Activated T-helper 2 cell treated with anti-CD3 and anti-CD28 coated beads, Interferon-gamma antibody, Interleukin-2, Interleukin-4, amounts not matched to agents 10 μg/mL and 5 μg/mL and 100 μg/mL, durations not matched to agents 14 hours and 24 hours and 36 hours (primary cell): ENCODE measurements around the gene ADD3. TPM values are rescaled to one million over a fixed set of nuclear protein-coding genes. Genes with fewer than 3 reads are reported as not detected.
"Not testable (repeated sequence)": the region's sequence is repeated elsewhere in the genome, so short reads cannot be mapped to it uniquely, and the experiment has no call there.

Experiments used
- DNase-seq: peaks from one replicate; pipeline ENCODE4 v3.0.0; 2021; ENCODE audit warnings: low spot score
- H3K27ac Mint-ChIP-seq: one replicate; pipeline ENCODE4 v1.8.0; 2021; ENCODE audit warnings: mixed read lengths
- H3K27me3 Mint-ChIP-seq: one replicate; pipeline ENCODE4 v1.8.0; 2021; ENCODE audit warnings: low read depth, mixed read lengths
- H3K36me3 Mint-ChIP-seq: one replicate; pipeline ENCODE4 v1.8.0; 2021; ENCODE audit warnings: low read depth, mixed read lengths
- H3K4me1 Mint-ChIP-seq: one replicate; pipeline ENCODE4 v1.8.0; 2021; ENCODE audit warnings: low read depth, mixed read lengths
- H3K4me3 Mint-ChIP-seq: one replicate; pipeline ENCODE4 v1.8.0; 2021; ENCODE audit warnings: low read depth, mild to moderate bottlenecking, moderate library complexity, mixed read lengths
- H3K9me3 Mint-ChIP-seq: one replicate; pipeline ENCODE4 v1.8.0; 2021; ENCODE audit warnings: mixed read lengths
- intact Hi-C: fragments of 100-400 bp; cut with micrococcal nuclease; formaldehyde crosslinking; loops from one replicate; pipeline ENCODE4 v1.15.1; 2023
- total RNA-seq: library from RNA; stranded (reverse); gene quantifications from 2 replicates; pipeline ENCODE4 v1.2.3, GENCODE V29; 2022

Gene ADD3
- total RNA-seq, 1 donor from 2014 or later, result 47.4 TPM

DNA sequence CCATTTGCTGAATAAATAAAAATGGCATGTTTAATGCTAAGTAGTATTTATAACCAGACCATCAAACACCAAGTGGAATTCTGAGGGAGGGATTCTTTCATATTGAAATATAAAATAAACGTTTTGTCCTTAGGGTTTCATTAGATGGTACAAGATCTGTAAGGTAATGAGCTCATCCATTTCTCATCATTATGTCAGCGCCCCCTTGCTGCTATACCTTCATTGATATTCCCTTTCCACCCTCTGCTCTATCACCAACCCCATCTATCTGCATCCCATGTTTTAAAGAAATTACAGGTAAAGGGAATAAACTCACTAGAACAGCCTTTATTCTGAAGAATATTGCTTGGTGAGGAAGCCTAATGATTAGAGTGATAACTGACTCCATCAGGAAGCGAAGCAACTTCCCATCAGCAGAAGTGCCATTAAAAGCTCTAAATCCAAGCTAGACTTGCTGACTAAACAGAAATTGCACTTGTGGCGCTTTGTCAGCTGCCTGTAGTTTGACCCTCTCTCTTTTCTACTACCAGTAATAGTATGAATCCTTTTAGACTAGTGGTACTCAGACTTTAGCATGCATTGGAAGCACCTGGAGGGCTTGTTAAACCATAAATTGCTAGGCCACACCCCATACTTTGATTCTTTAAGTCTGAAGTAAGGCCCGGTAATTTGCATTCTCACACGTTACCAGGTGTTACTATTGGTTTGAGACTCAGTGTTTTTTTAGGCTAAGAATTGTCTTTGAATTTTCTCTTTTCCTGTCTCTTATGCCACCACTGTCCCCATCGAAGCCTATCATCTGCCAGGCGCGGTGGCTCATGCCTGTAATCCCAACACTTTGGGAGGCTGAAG, 27.5 kb downstream of the ADD3 start:
- H3K4me3 Mint-ChIP-seq, result no peak overlapping the region
- peaks cover 6% of the 10 kb centered on the region for H3K36me3 Mint-ChIP-seq
- H3K9me3 Mint-ChIP-seq, result no peaks in the 10 kb centered on the region
- peaks cover 34% of the 10 kb centered on the region for H3K4me1 Mint-ChIP-seq
- intact Hi-C loops, result no loop called here
- H3K27ac Mint-ChIP-seq, result no peak overlapping the region
- no peak for DNase-seq
- H3K27me3 Mint-ChIP-seq, result no peaks in the 10 kb centered on the region

DNA sequence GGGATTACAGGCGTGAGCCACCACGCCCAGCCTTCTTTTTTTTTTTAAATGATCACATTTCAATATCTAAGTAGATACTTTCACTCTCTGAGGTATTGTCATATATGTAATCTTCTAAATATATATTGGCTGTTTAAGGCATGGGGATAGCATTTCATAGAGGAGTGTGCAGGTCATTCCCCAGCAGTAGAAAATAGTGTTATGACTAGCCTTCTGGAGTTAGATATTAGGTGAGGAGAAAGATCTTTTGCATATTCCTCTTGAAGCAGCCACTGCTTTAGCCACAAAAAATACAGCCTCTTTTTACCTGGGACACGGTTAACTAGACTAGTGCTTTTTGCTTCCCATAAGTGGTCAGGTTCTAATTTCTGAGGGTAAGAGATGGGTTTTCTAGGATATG, 28.9 kb downstream of the ADD3 start:
- intact Hi-C loops, result no loop called here
- peaks cover 38% of the 10 kb centered on the region for H3K4me1 Mint-ChIP-seq
- no peak overlapping the region for H3K27ac Mint-ChIP-seq
- H3K9me3 Mint-ChIP-seq, result no peaks in the 10 kb centered on the region
- H3K4me3 Mint-ChIP-seq, result no peak overlapping the region
- H3K36me3 Mint-ChIP-seq, result peaks cover 4% of the 10 kb centered on the region
- DNase-seq, result no peak
- H3K27me3 Mint-ChIP-seq, result no peaks in the 10 kb centered on the region

GRCh38 chr10:110039254-110039653, 31.5 kb downstream of the ADD3 start:
- no peaks in the 10 kb centered on the region for H3K9me3 Mint-ChIP-seq
- H3K4me1 Mint-ChIP-seq, result peaks cover 37% of the 10 kb centered on the region
- intact Hi-C loops, result no loop called here

GRCh38 chr10:110040108-110040507, 32.3 kb downstream of the ADD3 start:
- H3K36me3 Mint-ChIP-seq, result peaks cover 3% of the 10 kb centered on the region

More at GRCh38 chr10:110039254-110039653, 31.5 kb downstream of the ADD3 start:
- Mint-ChIP-seq H3K27me3 (no peaks in the 10 kb centered on the region), H3K27ac (no peak overlapping the region), H3K36me3 (peaks cover 4% of the 10 kb centered on the region), H3K4me3 (no peak overlapping the region)
- DNase-seq, result no peak

DNA sequence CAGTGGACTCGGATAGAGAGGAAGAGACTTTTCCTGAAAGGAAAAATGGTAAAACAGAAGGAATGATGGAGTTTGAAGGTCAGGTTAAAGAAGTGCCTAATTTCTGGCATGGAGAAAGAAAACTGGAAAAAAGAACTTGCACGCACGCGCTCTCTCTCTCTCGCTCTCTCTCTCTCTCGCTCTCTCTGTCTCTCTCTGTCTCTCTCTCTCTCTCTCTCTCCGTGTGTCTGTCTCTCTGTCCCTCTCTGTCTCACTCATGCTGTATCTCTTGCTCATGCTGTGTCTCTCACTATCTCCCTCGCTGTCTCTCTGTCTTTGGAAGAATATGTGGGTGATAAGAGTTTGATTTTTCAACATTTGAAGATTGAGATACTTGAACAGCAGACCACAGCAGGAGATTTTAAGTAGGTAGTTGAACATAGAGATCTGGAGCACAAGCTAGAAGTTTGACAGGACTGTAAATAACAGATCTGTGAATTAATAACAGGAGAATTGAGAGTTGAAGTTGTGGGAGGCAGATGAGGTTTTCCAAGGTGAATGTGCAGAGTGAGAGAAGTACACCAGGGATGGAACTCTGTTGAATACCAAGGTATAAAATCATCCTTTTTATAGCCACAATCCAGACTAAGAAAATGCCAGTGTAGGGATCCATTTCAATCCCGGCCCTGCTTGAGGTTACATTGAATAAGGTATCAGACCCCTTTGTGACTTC, 33.1 kb downstream of the ADD3 start:
- peaks cover 35% of the 10 kb centered on the region for H3K4me1 Mint-ChIP-seq
- peak overlapping the region; percentile 26 for H3K27ac Mint-ChIP-seq

More at GRCh38 chr10:110040108-110040507, 32.3 kb downstream of the ADD3 start:
- H3K9me3 Mint-ChIP-seq, result peaks cover 4% of the 10 kb centered on the region
- H3K27me3 Mint-ChIP-seq, result no peaks in the 10 kb centered on the region
- H3K4me1 Mint-ChIP-seq, result peaks cover 41% of the 10 kb centered on the region
- no peak for DNase-seq
- no peak overlapping the region for H3K27ac Mint-ChIP-seq
- no peak overlapping the region for H3K4me3 Mint-ChIP-seq
- intact Hi-C loops, result no loop called here

DNA sequence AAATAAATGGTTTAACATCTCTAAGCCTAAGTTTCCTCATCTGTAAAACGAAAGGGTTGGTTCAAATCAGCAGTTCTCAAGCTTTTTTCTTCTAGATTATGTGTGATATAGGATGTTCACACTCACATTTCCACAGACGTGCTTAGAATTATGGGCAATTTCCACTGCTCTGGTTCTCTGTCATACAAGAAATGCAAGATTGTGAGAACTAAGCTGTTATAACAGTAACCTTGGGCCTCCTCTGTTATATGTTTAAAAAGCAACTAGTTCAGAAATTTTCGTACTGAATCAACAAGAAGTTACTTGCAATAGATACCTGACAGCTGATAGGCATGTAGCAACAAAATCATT, 33.7 kb downstream of the ADD3 start:
- no peaks in the 10 kb centered on the region for H3K27me3 Mint-ChIP-seq
- peaks cover 4% of the 10 kb centered on the region for H3K9me3 Mint-ChIP-seq
- H3K4me1 Mint-ChIP-seq, result peaks cover 33% of the 10 kb centered on the region
- H3K36me3 Mint-ChIP-seq, result peaks cover 5% of the 10 kb centered on the region
- no peak for DNase-seq
- intact Hi-C loops, result no loop called here
- no peak overlapping the region for H3K4me3 Mint-ChIP-seq
- no peak overlapping the region for H3K27ac Mint-ChIP-seq

More for the DNA sequence above, 33.1 kb downstream of the ADD3 start:
- Mint-ChIP-seq H3K27me3 (no peaks in the 10 kb centered on the region), H3K36me3 (peaks cover 3% of the 10 kb centered on the region), H3K4me3 (no peak overlapping the region), H3K9me3 (peaks cover 4% of the 10 kb centered on the region)
- no peak for DNase-seq
- intact Hi-C loops, result no loop called here

- H3K4me3 Mint-ChIP-seq, result no peak overlapping the region
- H3K36me3 Mint-ChIP-seq, result peaks cover 9% of the 10 kb centered on the region
- H3K9me3 Mint-ChIP-seq, result peaks cover 4% of the 10 kb centered on the region
- H3K27me3 Mint-ChIP-seq, result no peaks in the 10 kb centered on the region
- DNase-seq, result no peak
- H3K27ac Mint-ChIP-seq, result no peak overlapping the region
- intact Hi-C loops, result no loop called here
- H3K4me1 Mint-ChIP-seq, result peaks cover 27% of the 10 kb centered on the region
Observed at GRCh38 chr10:110042181-110042580, 34.4 kb downstream of the ADD3 start.

GRCh38 chr10:110042891-110043290, 35.1 kb downstream of the ADD3 start:
- H3K27ac Mint-ChIP-seq, result no peak overlapping the region
- intact Hi-C loops, result no loop called here
- H3K4me1 Mint-ChIP-seq, result peaks cover 27% of the 10 kb centered on the region
- no peaks in the 10 kb centered on the region for H3K27me3 Mint-ChIP-seq
- no peak overlapping the region for H3K4me3 Mint-ChIP-seq
- peaks cover 14% of the 10 kb centered on the region for H3K36me3 Mint-ChIP-seq
- DNase-seq, result no peak
- peaks cover 5% of the 10 kb centered on the region for H3K9me3 Mint-ChIP-seq

GRCh38 chr10:110044681-110045080, 36.9 kb downstream of the ADD3 start:
- intact Hi-C loops, result no loop called here
- H3K27ac Mint-ChIP-seq, result no peak overlapping the region
- peaks cover 24% of the 10 kb centered on the region for H3K4me1 Mint-ChIP-seq
- DNase-seq, result no peak
- H3K9me3 Mint-ChIP-seq, result peaks cover 19% of the 10 kb centered on the region
- H3K27me3 Mint-ChIP-seq, result no peaks in the 10 kb centered on the region
- H3K36me3 Mint-ChIP-seq, result peaks cover 30% of the 10 kb centered on the region
- no peak overlapping the region for H3K4me3 Mint-ChIP-seq

DNA sequence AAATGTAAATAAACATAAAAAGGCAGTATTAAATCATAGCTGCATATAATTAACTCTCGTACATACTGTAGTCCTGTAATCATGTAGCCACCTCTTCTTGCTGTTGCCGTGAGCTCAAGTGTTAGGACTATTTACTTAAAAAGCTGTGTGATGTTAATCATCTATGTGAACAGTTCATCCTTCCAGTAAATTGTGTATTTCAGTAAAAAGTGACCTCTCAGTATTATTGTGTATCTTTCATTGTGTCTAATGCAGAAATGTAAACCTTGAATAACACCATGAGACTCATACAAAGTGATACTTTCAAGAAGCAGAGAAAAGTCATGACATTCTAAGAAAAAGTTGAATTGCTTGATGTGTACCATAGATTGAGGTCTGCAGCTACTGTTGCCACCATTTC, 38.0 kb downstream of the ADD3 start:
- peaks cover 26% of the 10 kb centered on the region for H3K4me1 Mint-ChIP-seq
- no peaks in the 10 kb centered on the region for H3K27me3 Mint-ChIP-seq
- no peak for DNase-seq
- peaks cover 24% of the 10 kb centered on the region for H3K9me3 Mint-ChIP-seq
- peak overlapping the region; percentile 1 for H3K27ac Mint-ChIP-seq
- intact Hi-C loops, result no loop called here
- no peak overlapping the region for H3K4me3 Mint-ChIP-seq
- peaks cover 41% of the 10 kb centered on the region for H3K36me3 Mint-ChIP-seq

GRCh38 chr10:110048145-110048544, 40.4 kb downstream of the ADD3 start:
- intact Hi-C loops, result not testable (repeated sequence)
- H3K4me1 Mint-ChIP-seq, result peaks cover 28% of the 10 kb centered on the region

GRCh38 chr10:110048781-110049180, 41.0 kb downstream of the ADD3 start:
- H3K4me1 Mint-ChIP-seq, result peaks cover 24% of the 10 kb centered on the region
- no peak for DNase-seq
- H3K4me3 Mint-ChIP-seq, result no peak overlapping the region
- intact Hi-C loops, result no loop called here
- H3K27me3 Mint-ChIP-seq, result no peaks in the 10 kb centered on the region
- no peak overlapping the region for H3K27ac Mint-ChIP-seq
- peaks cover 24% of the 10 kb centered on the region for H3K9me3 Mint-ChIP-seq
- peaks cover 48% of the 10 kb centered on the region for H3K36me3 Mint-ChIP-seq

More at GRCh38 chr10:110048145-110048544, 40.4 kb downstream of the ADD3 start:
- not testable (repeated sequence) for H3K27me3 Mint-ChIP-seq, H3K27ac Mint-ChIP-seq, H3K4me3 Mint-ChIP-seq, DNase-seq
- H3K9me3 Mint-ChIP-seq, result peaks cover 24% of the 10 kb centered on the region
- peaks cover 48% of the 10 kb centered on the region for H3K36me3 Mint-ChIP-seq
